Neuronal stem cell (in vitro differentiated cells): ENCODE results near the gene RALGAPB.

ENCODE experiments used
- DNase-seq: peaks from one replicate; pipeline ENCODE4 v3.0.0-alpha.2; 2013; ENCODE audit warnings: low spot score
- H2AFZ ChIP-seq: one replicate; pipeline ENCODE4 v1.6.1; 2013; ENCODE audit warnings: mild to moderate bottlenecking, low read length, inconsistent platforms
- H2AK5ac ChIP-seq: 2 replicates; pipeline ENCODE4 v1.6.1; 2013; ENCODE audit warnings: low read depth, mild to moderate bottlenecking, inconsistent platforms, low read length, moderate library complexity, mixed read lengths
- H2BK120ac ChIP-seq: 2 replicates; pipeline ENCODE4 v1.6.1; 2013; ENCODE audit warnings: low read depth, mild to moderate bottlenecking, inconsistent platforms, low read length, moderate library complexity, mixed read lengths
- H2BK12ac ChIP-seq: one replicate; pipeline ENCODE4 v1.6.1; 2013; ENCODE audit warnings: low read length, inconsistent platforms
- H2BK15ac ChIP-seq: 2 replicates; pipeline ENCODE4 v1.6.1; 2013; ENCODE audit warnings: mild to moderate bottlenecking, low read length, inconsistent platforms, mixed read lengths
- H2BK5ac ChIP-seq: one replicate; pipeline ENCODE4 v1.6.1; 2013; ENCODE audit warnings: inconsistent platforms, mild to moderate bottlenecking, low read length, moderate library complexity
- H3K14ac ChIP-seq: one replicate; pipeline ENCODE4 v1.6.1; 2013; ENCODE audit warnings: low read length, inconsistent platforms
- H3K18ac ChIP-seq: 2 replicates; pipeline ENCODE4 v1.6.1; 2013; ENCODE audit warnings: low read length, inconsistent platforms
- H3K23ac ChIP-seq: 2 replicates; pipeline ENCODE4 v1.6.1; 2013; ENCODE audit warnings: low read depth, mild to moderate bottlenecking, mixed read lengths, low read length, inconsistent platforms; ENCODE audit not compliant: poor library complexity
- H3K27ac ChIP-seq: replicated peaks from 3 replicates; pipeline ENCODE4 v1.5.1; 2013; ENCODE audit warnings: low read length, inconsistent platforms
- H3K27me3 ChIP-seq, 3 experiments: 2 replicates each; pipeline ENCODE4 v1.6.1; 2013; ENCODE audit warnings: low read length in 3 of 3, mild to moderate bottlenecking in 2 of 3, inconsistent platforms in 1 of 3, low read depth in 1 of 3, mixed read lengths in 1 of 3, moderate library complexity in 1 of 3; ENCODE audit not compliant: control insufficient read depth in 3 of 3, insufficient read depth in 3 of 3
- H3K36me3 ChIP-seq, 2 donors: replicated peaks in 1 of 2; 2 replicates each; pipeline ENCODE4 v1.6.1; 2013; ENCODE audit warnings: low read length in 2 of 2; ENCODE audit not compliant: control insufficient read depth in 2 of 2, insufficient read depth in 2 of 2
- H3K4ac ChIP-seq: 2 replicates; pipeline ENCODE4 v1.6.1; 2013; ENCODE audit warnings: inconsistent platforms, mild to moderate bottlenecking, low read length, moderate library complexity
- H3K4me1 ChIP-seq, 2 donors: 1 replicate in 1 of 2; 2 replicates in 1 of 2; pipeline ENCODE4 v1.6.1; 2013; ENCODE audit warnings: low read length in 2 of 2, low read depth in 1 of 2; ENCODE audit not compliant: control insufficient read depth in 2 of 2, insufficient read depth in 1 of 2
- H3K4me2 ChIP-seq: one replicate; pipeline ENCODE4 v1.6.1; 2013; ENCODE audit warnings: mild to moderate bottlenecking, low read length, inconsistent platforms; ENCODE audit not compliant: insufficient read depth, poor library complexity, severe bottlenecking
- H3K4me3 ChIP-seq, 2 donors: 2 replicates each; pipeline ENCODE4 v1.5.1; 2013; ENCODE audit warnings: low read length in 2 of 2, mild to moderate bottlenecking in 2 of 2, inconsistent platforms in 1 of 2, moderate library complexity in 1 of 2
- H3K79me1 ChIP-seq: one replicate; pipeline ENCODE4 v1.6.1; 2013; ENCODE audit warnings: low read depth, mild to moderate bottlenecking, inconsistent platforms, low read length, moderate library complexity
- H3K9ac ChIP-seq: one replicate; pipeline ENCODE4 v1.6.1; 2013; ENCODE audit warnings: mild to moderate bottlenecking, low read depth, low read length, inconsistent platforms; ENCODE audit not compliant: poor library complexity
- H3K9me3 ChIP-seq, 2 donors: replicated peaks in 1 of 2; 2 replicates each; pipeline versions ENCODE3 to v1.6.1; 2013; ENCODE audit warnings: low read length in 2 of 2, mild to moderate bottlenecking in 2 of 2, inconsistent platforms in 1 of 2, low read depth in 1 of 2, mixed read lengths in 1 of 2, moderate library complexity in 1 of 2; ENCODE audit not compliant: control insufficient read depth in 2 of 2, insufficient read depth in 1 of 2
- H4K8ac ChIP-seq: one replicate; pipeline ENCODE4 v1.6.1; 2013; ENCODE audit warnings: low read depth, mild to moderate bottlenecking, inconsistent platforms, low read length, moderate library complexity
- H4K91ac ChIP-seq: one replicate; pipeline ENCODE4 v1.6.1; 2013; ENCODE audit warnings: low read length, low read depth, mild to moderate bottlenecking, inconsistent platforms; ENCODE audit not compliant: poor library complexity
- WGBS, 2 donors: extraction: QIAGEN DNeasy Blood & Tissue Kit; methylation state at CpG; one replicate each; pipeline ENCODE4 v1.1.7; 2013; ENCODE audit warnings: missing lambda C conversion rate in 2 of 2, mixed read lengths in 1 of 2; ENCODE audit not compliant: insufficient read length in 2 of 2, insufficient replicate concordance in 1 of 2; ENCODE audit errors: extremely low coverage in 2 of 2; 5-methylcytosine and 5-hydroxymethylcytosine counted together

Gene RALGAPB

GRCh38 chr20:38531021-38531420, 58.4 kb downstream of the RALGAPB start:
- no peaks in the 10 kb centered on the region for H3K79me1 ChIP-seq
- no peak overlapping the region for H4K91ac ChIP-seq
- WGBS, 2 donors = no CpG with 5 or more reads among the region's 1 CpG
- no peak overlapping the region for H3K4me3 ChIP-seq
- H3K27me3 ChIP-seq = no peaks in the 10 kb centered on the region
- H3K23ac ChIP-seq = no peak overlapping the region
- H3K9ac ChIP-seq = no peak overlapping the region
- no peak overlapping the region for H2BK15ac ChIP-seq
- no peaks in the 10 kb centered on the region for H3K9me3 ChIP-seq
- H3K27ac ChIP-seq = no peak overlapping the region
- H4K8ac ChIP-seq = no peak overlapping the region
- H3K4ac ChIP-seq = no peak overlapping the region
- no peak overlapping the region for H2BK120ac ChIP-seq
- H2BK5ac ChIP-seq = no peak overlapping the region
- no peaks in the 10 kb centered on the region for H3K4me1 ChIP-seq
- no peak overlapping the region for H3K14ac ChIP-seq
- peaks cover 4 to 92% of the 10 kb centered on the region in 2 donors for H3K36me3 ChIP-seq
- H2BK12ac ChIP-seq = no peak overlapping the region
- no peak overlapping the region for H3K18ac ChIP-seq
- H2AK5ac ChIP-seq = no peak overlapping the region
- H3K4me2 ChIP-seq = no peak overlapping the region
- H2AFZ ChIP-seq = no peak overlapping the region
- no peak for DNase-seq

- no peak overlapping the region for H2AK5ac ChIP-seq
- peaks cover 0 to 1% (median 0%) of the 10 kb centered on the region in 3 experiments for H3K27me3 ChIP-seq
- H3K4me2 ChIP-seq = no peak overlapping the region
- H3K27ac ChIP-seq = no peak overlapping the region
- no peaks in the 10 kb centered on the region for H3K9me3 ChIP-seq
- H3K36me3 ChIP-seq = peaks cover 17 to 96% of the 10 kb centered on the region in 2 donors
- no peak overlapping the region for H2BK15ac ChIP-seq
- no peak overlapping the region for H4K8ac ChIP-seq
- WGBS, 2 donors = no CpG with 5 or more reads among the region's 11 CpGs
- peak overlapping the region in 1 of 2 donors; percentile 59 for H3K4me3 ChIP-seq
- H3K4me1 ChIP-seq = no peaks in the 10 kb centered on the region
- no peak overlapping the region for H2AFZ ChIP-seq
- H2BK5ac ChIP-seq = no peak overlapping the region
- H3K14ac ChIP-seq = no peak overlapping the region
- no peak overlapping the region for H3K18ac ChIP-seq
- no peak overlapping the region for H4K91ac ChIP-seq
- no peak overlapping the region for H2BK12ac ChIP-seq
- H2BK120ac ChIP-seq = no peak overlapping the region
- no peaks in the 10 kb centered on the region for H3K79me1 ChIP-seq
- no peak overlapping the region for H3K4ac ChIP-seq
- no peak overlapping the region for H3K23ac ChIP-seq
- no peak for DNase-seq
- H3K9ac ChIP-seq = no peak overlapping the region
Observed at GRCh38 chr20:38534756-38535155, 62.1 kb downstream of the RALGAPB start.

GRCh38 chr20:38536310-38536709, 63.7 kb downstream of the RALGAPB start:
- Histone ChIP-seq H4K8ac (no peak overlapping the region), H3K23ac (no peak overlapping the region), H3K4me1 (no peaks in the 10 kb centered on the region), H3K9ac (no peak overlapping the region), H3K36me3 (peaks cover 22 to 99% of the 10 kb centered on the region in 2 donors), H3K14ac (no peak overlapping the region), H2BK15ac (no peak overlapping the region), H3K9me3 (no peaks in the 10 kb centered on the region), H2BK5ac (no peak overlapping the region), H3K79me1 (no peaks in the 10 kb centered on the region), H3K4me3 (no peak overlapping the region), H2BK12ac (no peak overlapping the region), H3K27me3 (peaks cover 0 to 1% (median 0%) of the 10 kb centered on the region in 3 experiments), H3K4ac (no peak overlapping the region), H2AFZ (no peak overlapping the region), H3K18ac (no peak overlapping the region), H3K27ac (no peak overlapping the region), H4K91ac (no peak overlapping the region), H2BK120ac (no peak overlapping the region), H2AK5ac (no peak overlapping the region), H3K4me2 (no peak overlapping the region)
- DNase-seq = no peak
- no CpG with 5 or more reads among the region's 2 CpGs for WGBS, 2 donors

- H3K4me1 ChIP-seq = no peaks in the 10 kb centered on the region
- WGBS, 2 donors = no CpG with 5 or more reads among the region's 1 CpG
- H3K36me3 ChIP-seq = peaks cover 27 to 99% of the 10 kb centered on the region in 2 donors
- no peak overlapping the region for H3K4me2 ChIP-seq
- H2AFZ ChIP-seq = no peak overlapping the region
- no peak overlapping the region for H2BK120ac ChIP-seq
- H3K4ac ChIP-seq = no peak overlapping the region
- no peak for DNase-seq
- H4K91ac ChIP-seq = no peak overlapping the region
- H3K27me3 ChIP-seq = peaks cover 0 to 1% (median 0%) of the 10 kb centered on the region in 3 experiments
- H3K27ac ChIP-seq = no peak overlapping the region
- H2BK5ac ChIP-seq = no peak overlapping the region
- H2AK5ac ChIP-seq = no peak overlapping the region
- no peak overlapping the region for H3K9ac ChIP-seq
- H4K8ac ChIP-seq = no peak overlapping the region
- H2BK12ac ChIP-seq = no peak overlapping the region
- H3K18ac ChIP-seq = no peak overlapping the region
- no peak overlapping the region for H2BK15ac ChIP-seq
- no peak overlapping the region for H3K23ac ChIP-seq
- no peak overlapping the region for H3K4me3 ChIP-seq
- H3K14ac ChIP-seq = no peak overlapping the region
- no peaks in the 10 kb centered on the region for H3K79me1 ChIP-seq
- no peaks in the 10 kb centered on the region for H3K9me3 ChIP-seq
Observed at GRCh38 chr20:38537176-38537575, 64.5 kb downstream of the RALGAPB start.
